CD4-positive, alpha-beta T cell (primary cell): Measurements from ENCODE around the gene GLRA3. TPM values are rescaled to one million over a fixed set of nuclear protein-coding genes. Genes with fewer than 3 reads are reported as not detected.

ENCODE experiments used
- ATAC-seq: fragments of 200-7000 bp; cut with Tn5 transposase; one replicate; pipeline ENCODE4 v1.10.0; 2022; ENCODE audit warnings: mild to moderate bottlenecking; ENCODE audit not compliant: poor library complexity
- CTCF ChIA-PET: fragments of 350-600 bp; sonication (Branson Sonifier 250); formaldehyde crosslinking; loops from one replicate; lab custom pipeline; 2021; ENCODE audit warnings: antibody characterized with exemption, inconsistent platforms; lab: Charles Lee
- POLR2A ChIA-PET: fragments of 350-600 bp; sonication (Branson Sonifier 250); formaldehyde crosslinking; loops from one replicate; lab custom pipeline; 2021; ENCODE audit warnings: antibody characterized with exemption, inconsistent platforms; lab: Charles Lee
- DNase-seq, 14 experiments: peaks; one replicate each; pipeline ENCODE4 v3.0.0-alpha.2; 2013 to 2020; ENCODE audit warnings: mixed read lengths in 2 of 14
- H3K27ac ChIP-seq, 2 donors: one replicate each; pipeline versions ENCODE4 v1.5.1 to v1.7.0; 2013; ENCODE audit warnings: low read length in 2 of 2, low read depth in 1 of 2, mild to moderate bottlenecking in 1 of 2
- H3K27me3 ChIP-seq, 2 experiments: 1 replicate in 1 of 2; 2 replicates in 1 of 2; pipeline versions ENCODE4 v1.6.1 to v1.7.0; 2013; ENCODE audit warnings: low read length in 2 of 2, control low read depth in 1 of 2, mild to moderate bottlenecking in 1 of 2, moderate library complexity in 1 of 2; ENCODE audit not compliant: insufficient read depth in 2 of 2, control insufficient read depth in 1 of 2
- H3K36me3 ChIP-seq: one replicate; pipeline ENCODE4 v1.6.1; 2013; ENCODE audit warnings: low read length, control low read depth; ENCODE audit not compliant: insufficient read depth
- H3K4me1 ChIP-seq: one replicate; pipeline ENCODE4 v1.6.1; 2013; ENCODE audit warnings: low read length, control low read depth; ENCODE audit not compliant: insufficient read depth
- H3K4me3 ChIP-seq: one replicate; pipeline ENCODE4 v1.5.1; 2013; ENCODE audit warnings: mild to moderate bottlenecking, low read length, moderate library complexity
- H3K9me3 ChIP-seq, 2 experiments: 1 replicate in 1 of 2; 2 replicates in 1 of 2; pipeline versions ENCODE4 v1.6.1 to v1.7.0; 2013; ENCODE audit warnings: low read length in 2 of 2, mild to moderate bottlenecking in 2 of 2, control low read depth in 1 of 2, moderate library complexity in 1 of 2; ENCODE audit not compliant: control insufficient read depth in 1 of 2, insufficient read depth in 1 of 2
- H3K27ac Mint-ChIP-seq: one replicate; pipeline ENCODE4 v1.8.0; 2020; ENCODE audit warnings: mixed read lengths
- H3K27me3 Mint-ChIP-seq: one replicate; pipeline ENCODE4 v1.8.0; 2021; ENCODE audit warnings: mixed read lengths
- H3K36me3 Mint-ChIP-seq: one replicate; pipeline ENCODE4 v1.8.0; 2021; ENCODE audit warnings: low read depth, mixed read lengths
- H3K4me1 Mint-ChIP-seq: one replicate; pipeline ENCODE4 v1.8.0; 2021; ENCODE audit warnings: low read depth, mixed read lengths
- H3K4me3 Mint-ChIP-seq: one replicate; pipeline ENCODE4 v1.8.0; 2020; ENCODE audit warnings: mild to moderate bottlenecking, mixed read lengths
- H3K9me3 Mint-ChIP-seq: one replicate; pipeline ENCODE4 v1.8.0; 2020; ENCODE audit warnings: mixed read lengths
- intact Hi-C, 2 experiments: fragments of 100-400 bp; cut with DNase I in 1 of 2; cut with micrococcal nuclease in 1 of 2; formaldehyde crosslinking; loops; one replicate each; pipeline versions ENCODE4 v1.15.1 to v1.9.0; 2023 to 2025; cut with DNase I, micrococcal nuclease
- total RNA-seq, 174 experiments: library from RNA in 2 of 174; stranded (reverse) in 2 of 174; gene quantifications; one replicate each; pipeline ENCODE4 v1.2.3 and lab custom pipeline; 2021 to 2026
- TF ChIP-seq, protein P1 (sequence below): fragments of 200-600 bp; IDR thresholded peaks from one replicate; pipeline ENCODE4 v1.8.0; 2022; ENCODE audit warnings: antibody characterized with exemption, mild to moderate bottlenecking

GLRA3 gene
- total RNA-seq, 2 experiments from 2014 or later, result not detected

DNA sequence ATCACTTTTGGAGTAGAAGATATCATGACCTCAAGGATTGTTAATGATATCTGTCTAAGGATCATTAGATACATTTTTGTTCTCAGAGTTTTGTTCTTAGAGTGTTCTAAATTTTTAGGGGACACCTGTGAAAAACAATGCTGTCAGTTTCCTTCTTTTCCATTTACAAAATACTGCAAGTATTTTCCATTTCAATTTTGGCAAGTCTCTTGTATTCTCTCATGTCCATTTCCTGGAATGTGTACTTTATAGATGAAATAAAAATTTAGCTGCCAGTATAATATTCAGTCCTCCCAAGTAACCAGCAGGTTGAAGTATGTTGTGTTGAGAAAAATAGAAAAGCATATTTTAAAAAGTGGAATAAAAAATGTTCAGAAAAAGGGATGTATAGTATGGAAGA is 188.9 kb downstream of the GLRA3 start:
- no peak for DNase-seq
- Histone ChIP-seq H3K4me1 (no peaks in the 10 kb centered on the region), H3K36me3 (no peaks in the 10 kb centered on the region), H3K27me3 (no peaks in the 10 kb centered on the region), H3K27ac (no peak overlapping the region), H3K9me3 (no peaks in the 10 kb centered on the region), H3K4me3 (no peak overlapping the region)
- Mint-ChIP-seq H3K27ac (no peak overlapping the region), H3K9me3 (no peaks in the 10 kb centered on the region), H3K4me1 (no peaks in the 10 kb centered on the region), H3K36me3 (no peaks in the 10 kb centered on the region), H3K27me3 (no peaks in the 10 kb centered on the region), H3K4me3 (no peak overlapping the region)
- TF ChIP-seq, protein P1, sequence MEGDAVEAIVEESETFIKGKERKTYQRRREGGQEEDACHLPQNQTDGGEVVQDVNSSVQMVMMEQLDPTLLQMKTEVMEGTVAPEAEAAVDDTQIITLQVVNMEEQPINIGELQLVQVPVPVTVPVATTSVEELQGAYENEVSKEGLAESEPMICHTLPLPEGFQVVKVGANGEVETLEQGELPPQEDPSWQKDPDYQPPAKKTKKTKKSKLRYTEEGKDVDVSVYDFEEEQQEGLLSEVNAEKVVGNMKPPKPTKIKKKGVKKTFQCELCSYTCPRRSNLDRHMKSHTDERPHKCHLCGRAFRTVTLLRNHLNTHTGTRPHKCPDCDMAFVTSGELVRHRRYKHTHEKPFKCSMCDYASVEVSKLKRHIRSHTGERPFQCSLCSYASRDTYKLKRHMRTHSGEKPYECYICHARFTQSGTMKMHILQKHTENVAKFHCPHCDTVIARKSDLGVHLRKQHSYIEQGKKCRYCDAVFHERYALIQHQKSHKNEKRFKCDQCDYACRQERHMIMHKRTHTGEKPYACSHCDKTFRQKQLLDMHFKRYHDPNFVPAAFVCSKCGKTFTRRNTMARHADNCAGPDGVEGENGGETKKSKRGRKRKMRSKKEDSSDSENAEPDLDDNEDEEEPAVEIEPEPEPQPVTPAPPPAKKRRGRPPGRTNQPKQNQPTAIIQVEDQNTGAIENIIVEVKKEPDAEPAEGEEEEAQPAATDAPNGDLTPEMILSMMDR, result no peak
- intact Hi-C loops, result no loop called here
- ChIA-PET POLR2A (no interaction called here), CTCF (no interaction called here)
- ATAC-seq, result no peak

DNA sequence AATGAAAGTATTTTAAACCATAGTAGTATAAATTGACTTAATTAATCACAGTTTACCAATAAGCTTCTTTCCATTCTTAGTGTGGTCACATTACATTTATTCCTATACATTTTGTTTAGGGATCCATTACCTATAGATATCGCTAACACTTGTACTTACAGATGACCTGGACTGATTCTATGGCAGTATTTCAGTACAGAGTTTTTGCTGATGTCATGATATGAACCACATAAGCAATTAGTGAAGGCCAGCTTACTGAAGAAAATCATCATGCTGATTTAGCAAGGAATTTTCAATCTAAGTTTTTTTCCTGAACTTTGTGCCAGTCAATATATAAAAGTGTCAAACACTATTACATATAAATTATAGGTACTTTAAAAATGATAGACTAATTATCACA is 193.3 kb downstream of the GLRA3 start:
- TF ChIP-seq, protein P1, result no peak
- POLR2A ChIA-PET, result no interaction called here
- H3K27ac Mint-ChIP-seq, result no peak overlapping the region
- no peak for ATAC-seq
- no peaks in the 10 kb centered on the region for H3K36me3 ChIP-seq
- no peak for DNase-seq
- H3K4me3 Mint-ChIP-seq, result no peak overlapping the region
- H3K9me3 ChIP-seq, result no peaks in the 10 kb centered on the region
- H3K27me3 Mint-ChIP-seq, result no peaks in the 10 kb centered on the region
- H3K4me1 Mint-ChIP-seq, result no peaks in the 10 kb centered on the region
- CTCF ChIA-PET, result no interaction called here
- no peaks in the 10 kb centered on the region for H3K9me3 Mint-ChIP-seq
- intact Hi-C loops, result no loop called here
- no peaks in the 10 kb centered on the region for H3K36me3 Mint-ChIP-seq
- H3K27ac ChIP-seq, result no peak overlapping the region
- H3K4me1 ChIP-seq, result no peaks in the 10 kb centered on the region
- no peaks in the 10 kb centered on the region for H3K27me3 ChIP-seq
- no peak overlapping the region for H3K4me3 ChIP-seq

DNA sequence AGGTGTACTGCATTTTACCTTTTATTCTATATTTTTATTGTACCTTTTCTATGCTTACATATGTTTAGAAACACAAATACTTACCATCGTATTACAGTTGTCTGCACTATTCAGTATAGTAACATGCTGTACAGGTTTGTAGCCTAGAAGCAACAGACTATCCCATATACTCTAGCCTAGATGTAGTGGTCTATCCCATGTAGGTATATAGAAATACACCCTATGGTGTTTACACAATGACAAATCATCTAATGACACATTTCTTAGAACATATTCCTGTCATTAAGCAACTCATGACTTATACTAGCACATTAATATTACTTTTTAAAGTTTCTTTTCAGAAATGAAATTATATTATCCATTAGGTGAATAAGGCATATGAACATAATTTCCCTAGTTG is 195.6 kb downstream of the GLRA3 start:
- Histone ChIP-seq H3K27ac (no peak overlapping the region), H3K4me1 (no peaks in the 10 kb centered on the region), H3K4me3 (no peak overlapping the region), H3K9me3 (no peaks in the 10 kb centered on the region), H3K27me3 (no peaks in the 10 kb centered on the region), H3K36me3 (no peaks in the 10 kb centered on the region)
- ChIA-PET CTCF (no interaction called here), POLR2A (no interaction called here)
- Mint-ChIP-seq H3K4me1 (no peaks in the 10 kb centered on the region), H3K4me3 (no peak overlapping the region), H3K36me3 (no peaks in the 10 kb centered on the region), H3K27me3 (no peaks in the 10 kb centered on the region), H3K9me3 (no peaks in the 10 kb centered on the region), H3K27ac (no peak overlapping the region)
- DNase-seq, result no peak
- ATAC-seq, result no peak
- intact Hi-C loops, result loop anchor here in 1 of 2 experiments (2.0 kb wide), 1 partner anchor 267 kb away; no protein-coding TSS in a partner anchor
- TF ChIP-seq, protein P1, result no peak
